ENCODE data around the gene PRKCH. TPM values are rescaled to one million over a fixed set of nuclear protein-coding genes. Genes with fewer than 3 reads are reported as not detected.

Gene PRKCH
- total RNA-seq, 1 donor from 2014 or later: 8.4 TPM

- no peak for TF ChIP-seq CTCF (IDR thresholded peaks at IDR 0.05; ENCODE audit: insufficient read depth, low read length, poor library complexity, severe bottlenecking)
- Histone ChIP-seq H3K36me3 (ENCODE audit: control insufficient read depth, insufficient read depth, low read length) (no peaks in the 10 kb centered on the region), H3K27me3 (ENCODE audit: control insufficient read depth, insufficient read depth, low read length) (no peaks in the 10 kb centered on the region), H3K4me3 (ENCODE audit: low read depth, low read length) (no peak overlapping the region)
- DNase-seq (ENCODE audit: low read depth): no peak
Observed at GRCh38 chr14:61587081-61587713, 265.8 kb downstream of the PRKCH start.

GRCh38 chr14:61588419-61588901 lies 267.1 kb downstream of the PRKCH start:
- Histone ChIP-seq H3K36me3 (ENCODE audit: control insufficient read depth, insufficient read depth, low read length) (no peaks in the 10 kb centered on the region), H3K27me3 (ENCODE audit: control insufficient read depth, insufficient read depth, low read length) (no peaks in the 10 kb centered on the region), H3K4me3 (ENCODE audit: low read depth, low read length) (no peak overlapping the region)
- no peak for DNase-seq (ENCODE audit: low read depth)
- TF ChIP-seq CTCF (IDR thresholded peaks at IDR 0.05; ENCODE audit: insufficient read depth, low read length, poor library complexity, severe bottlenecking): no peak

GRCh38 chr14:61589691-61590581 lies 268.6 kb downstream of the PRKCH start:
- TF ChIP-seq CTCF (IDR thresholded peaks at IDR 0.05; ENCODE audit: insufficient read depth, low read length, poor library complexity, severe bottlenecking): no peak
- Histone ChIP-seq H3K4me3 (ENCODE audit: low read depth, low read length) (no peak overlapping the region), H3K27me3 (ENCODE audit: control insufficient read depth, insufficient read depth, low read length) (no peaks in the 10 kb centered on the region), H3K36me3 (ENCODE audit: control insufficient read depth, insufficient read depth, low read length) (no peaks in the 10 kb centered on the region)
- no peak for DNase-seq (ENCODE audit: low read depth)

GRCh38 chr14:61591862-61592261 lies 270.5 kb downstream of the PRKCH start:
- Histone ChIP-seq H3K27me3 (ENCODE audit: control insufficient read depth, insufficient read depth, low read length) (no peaks in the 10 kb centered on the region), H3K36me3 (ENCODE audit: control insufficient read depth, insufficient read depth, low read length) (no peaks in the 10 kb centered on the region), H3K4me3 (ENCODE audit: low read depth, low read length) (no peak overlapping the region)
- TF ChIP-seq CTCF (IDR thresholded peaks at IDR 0.05; ENCODE audit: insufficient read depth, low read length, poor library complexity, severe bottlenecking): no peak
- no peak for DNase-seq (ENCODE audit: low read depth)

- Histone ChIP-seq H3K36me3 (ENCODE audit: control insufficient read depth, insufficient read depth, low read length) (no peaks in the 10 kb centered on the region), H3K4me3 (ENCODE audit: low read depth, low read length) (no peak overlapping the region), H3K27me3 (ENCODE audit: control insufficient read depth, insufficient read depth, low read length) (no peaks in the 10 kb centered on the region)
- no peak for DNase-seq (ENCODE audit: low read depth)
- no peak for TF ChIP-seq CTCF (IDR thresholded peaks at IDR 0.05; ENCODE audit: insufficient read depth, low read length, poor library complexity, severe bottlenecking)
Observed at GRCh38 chr14:61593330-61593729, 272.0 kb downstream of the PRKCH start.
